Measurements from ENCODE around the gene SORCS2.

GRCh38 chr4:7299908-7300710 lies 107.8 kb downstream of the SORCS2 start:
- TF ChIP-seq CTCF (IDR thresholded peaks at IDR 0.05; ENCODE audit: low read depth, low read length) (no peak), EZH2phosphoT487 (IDR thresholded peaks at IDR 0.05; ENCODE audit: low read depth) (no peak)
